GM12878 (cell line): ENCODE results near the gene PID1. TPM values are rescaled to one million over a fixed set of nuclear protein-coding genes. Genes with fewer than 3 reads are reported as not detected.

Experiments
- ATAC-seq: fragments of 200-7000 bp; cut with Tn5 transposase; 3 replicates; pipeline ENCODE4 v1.9.1; 2020; ENCODE audit warnings: mild to moderate bottlenecking, moderate library complexity
- BruUV-seq: library from RNA; stranded (reverse); fragments of 400-500 nt; replicated peaks from 2 replicates; lab custom pipeline; 2021; lab: Mats Ljungman, UMichigan
- CTCF ChIA-PET: fragments of 300-600 bp; sonication (Branson Sonifier 250); formaldehyde crosslinking; extraction: SDS; loops from one replicate; lab custom pipeline; 2021; ENCODE audit warnings: inconsistent platforms; lab: Yijun Ruan, JAX
- POLR2A ChIA-PET: fragments of 350-600 bp; formaldehyde crosslinking; extraction: SDS; loops from one replicate; lab custom pipeline; 2021; ENCODE audit warnings: inconsistent platforms; lab: Charles Lee
- RAD21 ChIA-PET: fragments of 300-600 bp; sonication (Branson Sonifier 250); formaldehyde crosslinking; loops from one replicate; lab custom pipeline; 2023; ENCODE audit warnings: antibody characterized with exemption; ENCODE audit not compliant: unreplicated experiment; lab: Charles Lee
- SMC1A ChIA-PET: fragments of 300-600 bp; sonication (Branson Sonifier 250); formaldehyde crosslinking; loops from one replicate; lab custom pipeline; 2023; ENCODE audit not compliant: unreplicated experiment, uncharacterized antibody; lab: Charles Lee
- DNase-seq: peaks from one replicate; pipeline ENCODE4 v3.0.0-alpha.2; 2011; ENCODE audit warnings: low read depth, low spot score
- FAIRE-seq: peaks from 3 replicates; lab custom pipeline; 2011; peaks lifted over from hg19 to GRCh38; lab: Jason Lieb, UNC
- H2AFZ ChIP-seq: 2 replicates; pipeline ENCODE4 v1.6.0; 2011; ENCODE audit warnings: low read depth, low read length, control low read depth; ENCODE audit not compliant: control insufficient read depth
- H3K27ac ChIP-seq: 2 replicates; pipeline ENCODE4 v1.5.1; 2011; ENCODE audit warnings: control low read depth; ENCODE audit not compliant: control insufficient read depth, insufficient read depth
- H3K27me3 ChIP-seq, 2 experiments: replicated peaks in 1 of 2; 2 replicates each; pipeline versions ENCODE4 v1.6.0 to v1.6.1; 2011; ENCODE audit warnings: low read length in 1 of 2; ENCODE audit not compliant: control insufficient read depth in 2 of 2, insufficient read depth in 2 of 2
- H3K36me3 ChIP-seq, 2 experiments: 2 replicates each; pipeline ENCODE4 v1.5.1; 2011; ENCODE audit warnings: low read length in 1 of 2; ENCODE audit not compliant: control insufficient read depth in 2 of 2, insufficient read depth in 2 of 2
- H3K4me1 ChIP-seq: 2 replicates; pipeline ENCODE4 v1.6.1; 2011; ENCODE audit warnings: mild to moderate bottlenecking, low read length, moderate library complexity, mixed read lengths; ENCODE audit not compliant: control insufficient read depth, insufficient read depth
- H3K4me2 ChIP-seq: 2 replicates; pipeline ENCODE4 v1.6.0; 2011; ENCODE audit warnings: control low read depth; ENCODE audit not compliant: control insufficient read depth, insufficient read depth
- H3K4me3 ChIP-seq: fragments of 200-600 bp; sonication (generic); 2 replicates; pipeline ENCODE4 v1.5.1; 2016
- H3K79me2 ChIP-seq: 2 replicates; pipeline ENCODE4 v1.6.0; 2011; ENCODE audit warnings: low read length; ENCODE audit not compliant: control insufficient read depth, insufficient read depth
- H3K9ac ChIP-seq: 2 replicates; pipeline ENCODE4 v1.8.0; 2011; ENCODE audit warnings: low read length, control low read depth, mixed read lengths; ENCODE audit not compliant: control insufficient read depth, insufficient read depth
- H3K9me3 ChIP-seq: replicated peaks from 3 replicates; pipeline ENCODE4 v1.5.1; 2011; ENCODE audit warnings: mild to moderate bottlenecking, low read length; ENCODE audit not compliant: control insufficient read depth, insufficient read depth
- H4K20me1 ChIP-seq: 2 replicates; pipeline ENCODE4 v1.6.0; 2011; ENCODE audit not compliant: control insufficient read depth, insufficient read depth
- BRCA1 ChIP-seq: IDR thresholded peaks from 2 replicates; pipeline ENCODE4 v1.6.1; 2011; ENCODE audit warnings: low read depth, low read length, improper control_type of control experiment
- CREB1 ChIP-seq: IDR thresholded peaks from 2 replicates; pipeline ENCODE4 v1.6.1; 2012; ENCODE audit warnings: low read depth, mild to moderate bottlenecking, inconsistent platforms
- CUX1 ChIP-seq: IDR thresholded peaks from 2 replicates; pipeline ENCODE4 v1.6.1; 2012; ENCODE audit warnings: improper control_type of control experiment, low read depth, low read length; ENCODE audit not compliant: insufficient replicate concordance
- IRF3 ChIP-seq: fragments of 450-650 bp; IDR thresholded peaks from 2 replicates; pipeline ENCODE4 v1.6.1; 2014; ENCODE audit warnings: mild to moderate bottlenecking
- MYB ChIP-seq: fragments of 150-350 bp; IDR thresholded peaks from 2 replicates; pipeline ENCODE4 v1.6.1; 2014; ENCODE audit warnings: mild to moderate bottlenecking, low read depth, low read length, borderline replicate concordance
- PAX5 ChIP-seq: IDR thresholded peaks from 2 replicates; pipeline ENCODE4 v1.6.1; 2011; ENCODE audit warnings: low read depth, low read length, borderline replicate concordance
- PML ChIP-seq: IDR thresholded peaks from 2 replicates; pipeline ENCODE4 v1.6.1; 2012; ENCODE audit warnings: low read length, inconsistent platforms
- POLR2AphosphoS5 ChIP-seq: IDR thresholded peaks from 2 replicates; pipeline ENCODE4 v1.6.1; 2011; ENCODE audit warnings: mild to moderate bottlenecking, low read length, inconsistent platforms
- STAT1 ChIP-seq: fragments of 450-650 bp; conservative IDR thresholded peaks from 2 replicates; pipeline ENCODE4 v1.6.1; 2014; ENCODE audit warnings: antibody characterized with exemption, mild to moderate bottlenecking
- WRNIP1 ChIP-seq: IDR thresholded peaks from 2 replicates; pipeline ENCODE4 v1.6.1; 2011; ENCODE audit warnings: low read depth, low read length, improper control_type of control experiment, borderline replicate concordance
- ZNF384 ChIP-seq: IDR thresholded peaks from 2 replicates; pipeline ENCODE4 v1.6.1; 2012; ENCODE audit warnings: low read depth, mild to moderate bottlenecking, low read length, improper control_type of control experiment, borderline replicate concordance
- WGBS: methylation state at CpG from one replicate; pipeline ENCODE4 v1.1.6; 2016; ENCODE audit warnings: low lambda C conversion rate; ENCODE audit not compliant: insufficient replicate concordance, insufficient coverage; ENCODE audit errors: missing lambda C conversion rate; 5-methylcytosine and 5-hydroxymethylcytosine counted together
- in situ Hi-C: fragments of 300-500 bp; cut with MboI; formaldehyde crosslinking; loops from 9 replicates; pipeline ENCODE4 v1.14.3; 2018; ENCODE audit warnings: mixed read lengths
- intact Hi-C: fragments of 100-400 bp; cut with micrococcal nuclease; formaldehyde crosslinking; loops from one replicate; pipeline ENCODE4 v1.14.2; 2022; ENCODE audit not compliant: unreplicated experiment
- polyA plus RNA-seq, 11 experiments: library from polyadenylated mRNA; depleted of rRNA in 4 of 11; unstranded in 6 of 11; stranded (reverse) in 5 of 11; fragments of >200 nt; fragmentation: Nextera tagmentation in 4 of 11; fragmentation: Illumina TruSeq in 1 of 11; extraction: Ambion mirVana in 4 of 11; extraction: Trizol in 1 of 11; gene quantifications; 1 replicate in 1 of 11; 2 replicates in 10 of 11; pipeline versions ENCODE4 v1.2.1 to v1.2.3, GENCODE V29; 2011 to 2016; ENCODE audit warnings: inconsistent platforms in 2 of 11, missing spikeins in 2 of 11, low read depth in 1 of 11
- total RNA-seq, 4 experiments: library from RNA; depleted of rRNA in 3 of 4; stranded (reverse); fragments of >200 nt in 3 of 4; fragmentation: Illumina TruSeq in 1 of 4; extraction: Trizol in 1 of 4; gene quantifications; 2 replicates each; pipeline versions ENCODE4 v1.2.1 to v1.2.3, GENCODE V29; 2013 to 2021

The PID1 gene
- total and polyA plus RNA-seq, 10 of the 15 experiments (the other 5 are each of a cell fraction or from before 2014, with no cell fraction given): not detected

- no TSS peak for BruUV-seq
- H3K27ac ChIP-seq: no peak overlapping the region
- POLR2A ChIA-PET: no interaction called here
- no peak overlapping the region for H2AFZ ChIP-seq
- SMC1A ChIA-PET: no interaction called here
- in situ Hi-C loops: no loop called here
- no peak for ATAC-seq
- CTCF ChIA-PET: no interaction called here
- no peak for TF ChIP-seq POLR2AphosphoS5
- TF ChIP-seq IRF3: no peak
- no peak for TF ChIP-seq PML
- no peak for TF ChIP-seq STAT1
- TF ChIP-seq ZNF384: no peak
- TF ChIP-seq CREB1: no peak
- no peaks in the 10 kb centered on the region for H4K20me1 ChIP-seq
- 6% methylated on average over 7 of the region's 7 CpGs for WGBS
- no peaks in the 10 kb centered on the region for H3K27me3 ChIP-seq
- no peak overlapping the region for H3K4me3 ChIP-seq
- FAIRE-seq: no peak
- H3K9ac ChIP-seq: no peak overlapping the region
- no peak for DNase-seq
- no peaks in the 10 kb centered on the region for H3K79me2 ChIP-seq
- H3K36me3 ChIP-seq: no peaks in the 10 kb centered on the region
- H3K4me2 ChIP-seq: no peak overlapping the region
- intact Hi-C loops: no loop called here
- RAD21 ChIA-PET: no interaction called here
- no peaks in the 10 kb centered on the region for H3K9me3 ChIP-seq
- H3K4me1 ChIP-seq: no peaks in the 10 kb centered on the region
Observed at GRCh38 chr2:229088966-229089700, 182.0 kb downstream of the PID1 start.

GRCh38 chr2:229088517-229088913, 182.6 kb downstream of the PID1 start:
- ChIA-PET CTCF (no interaction called here), POLR2A (no interaction called here), SMC1A (no interaction called here), RAD21 (no interaction called here)
- ATAC-seq: no peak
- no peaks in the 10 kb centered on the region for H3K36me3 ChIP-seq
- intact Hi-C loops (no loop called here), in situ Hi-C loops (no loop called here)
- FAIRE-seq: no peak
- no peak overlapping the region for H3K4me3 ChIP-seq
- H3K9me3 ChIP-seq: no peaks in the 10 kb centered on the region
- H2AFZ ChIP-seq: no peak overlapping the region
- H3K4me2 ChIP-seq: no peak overlapping the region
- WGBS: 56% methylated on average over 2 of the region's 2 CpGs
- BruUV-seq: no TSS peak
- H3K27ac ChIP-seq: no peak overlapping the region
- H3K79me2 ChIP-seq: no peaks in the 10 kb centered on the region
- no peak for DNase-seq
- no peaks in the 10 kb centered on the region for H4K20me1 ChIP-seq
- no peak overlapping the region for H3K9ac ChIP-seq
- H3K4me1 ChIP-seq: no peaks in the 10 kb centered on the region
- H3K27me3 ChIP-seq: no peaks in the 10 kb centered on the region
- TF ChIP-seq BRCA1 (no peak), PAX5 (no peak), CUX1 (no peak), WRNIP1 (no peak), MYB (no peak)
